NCI-H146 (cell line): ENCODE measurements around the gene TNS1.
"Not testable (repeated sequence)": the region's sequence is repeated elsewhere in the genome, so short reads cannot be mapped to it uniquely, and the experiment has no call there.

Source experiments
- DNase-seq: peaks from one replicate; lab custom pipeline; 2025; lab: John Stamatoyannopoulos, UW

The TNS1 gene

GRCh38 chr2:218029366-218030360, 26.9 kb upstream of the TNS1 start:
- no peak for DNase-seq

GRCh38 chr2:218028562-218029348, 26.0 kb upstream of the TNS1 start:
- DNase-seq = no peak

- no peak for DNase-seq
Measured at GRCh38 chr2:218028189-218028495, 25.3 kb upstream of the TNS1 start.

- no peak for DNase-seq
Measured at GRCh38 chr2:218027426-218028188, 24.8 kb upstream of the TNS1 start.

DNA sequence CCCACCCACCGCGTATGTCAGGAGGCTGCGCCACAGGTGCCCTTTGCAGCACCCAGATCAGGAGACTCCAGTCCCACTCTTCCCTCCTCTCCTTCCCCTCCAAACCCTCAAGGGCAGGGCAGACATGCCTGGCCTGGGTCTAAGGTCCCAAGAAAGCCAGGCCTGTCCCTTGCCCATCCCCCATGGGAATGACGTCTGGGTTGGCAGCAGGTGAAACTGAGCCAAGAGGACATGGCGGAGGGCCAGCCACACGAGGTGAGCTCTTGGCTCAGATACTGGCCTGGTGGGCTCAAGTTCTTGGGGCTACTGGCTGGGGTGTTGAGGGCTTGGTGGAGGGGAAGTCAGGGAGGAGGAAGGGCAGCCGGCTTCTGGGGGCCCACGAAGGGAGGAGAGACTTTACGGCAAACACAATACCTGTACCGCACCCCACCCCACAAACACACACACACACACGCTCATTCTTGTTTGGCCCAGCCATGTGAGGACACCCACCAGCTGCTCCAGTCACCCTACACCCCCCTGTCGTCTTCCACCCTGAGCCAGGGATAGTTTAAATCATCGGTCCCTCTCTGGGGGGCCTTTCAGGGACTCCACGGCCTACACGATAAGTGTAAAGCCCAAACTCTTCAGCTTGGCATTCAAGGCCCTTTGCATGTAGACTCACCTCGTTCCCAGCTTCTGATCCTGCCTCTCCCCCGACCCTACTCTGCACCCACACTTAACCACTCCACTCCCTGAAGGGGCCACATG, 24.1 kb upstream of the TNS1 start:
- no peak for DNase-seq

- DNase-seq = no peak
Measured at GRCh38 chr2:218026244-218026643, 23.4 kb upstream of the TNS1 start.

GRCh38 chr2:218024871-218025270, 22.1 kb upstream of the TNS1 start:
- DNase-seq = no peak

- DNase-seq = no peak
Measured at GRCh38 chr2:218024336-218024735, 21.5 kb upstream of the TNS1 start.

- DNase-seq = no peak
Measured at GRCh38 chr2:218023636-218024035, 20.8 kb upstream of the TNS1 start.

GRCh38 chr2:218022851-218023530, 20.2 kb upstream of the TNS1 start:
- DNase-seq = no peak

- no peak for DNase-seq
Measured at GRCh38 chr2:218022131-218022850, 19.5 kb upstream of the TNS1 start.

- no peak for DNase-seq
Measured at GRCh38 chr2:218021536-218022071, 18.8 kb upstream of the TNS1 start.

DNA sequence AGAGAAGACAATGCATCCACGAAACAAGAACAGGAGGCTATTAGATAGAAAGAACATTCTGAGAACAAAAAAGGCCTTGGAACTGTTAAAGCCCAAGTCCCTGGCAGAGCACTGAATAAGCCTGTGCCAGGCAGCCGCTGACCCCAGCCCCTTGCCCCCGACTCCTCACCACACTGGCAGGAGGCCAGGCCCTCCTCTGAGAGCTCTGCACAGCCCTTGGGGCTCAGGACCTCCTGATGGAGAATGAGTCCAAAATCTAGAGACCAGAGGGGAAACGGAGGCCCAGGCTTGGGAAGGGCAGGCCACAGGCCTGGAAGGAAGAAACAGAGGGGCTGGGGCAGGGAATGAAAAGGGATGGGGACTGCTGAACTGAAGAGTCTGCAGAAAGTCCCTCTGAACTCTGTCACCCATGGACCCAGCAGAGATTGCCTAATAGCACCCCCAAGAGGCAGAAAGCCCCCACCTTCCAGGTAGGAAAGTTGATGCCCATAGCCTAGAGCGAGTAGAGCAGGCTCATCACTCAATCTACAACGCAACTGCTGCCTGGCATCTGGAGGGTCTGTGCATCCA, 18.3 kb upstream of the TNS1 start:
- no peak for DNase-seq

GRCh38 chr2:218020281-218020680, 17.5 kb upstream of the TNS1 start:
- no peak for DNase-seq

GRCh38 chr2:218019411-218020060, 16.7 kb upstream of the TNS1 start:
- no peak for DNase-seq

DNA sequence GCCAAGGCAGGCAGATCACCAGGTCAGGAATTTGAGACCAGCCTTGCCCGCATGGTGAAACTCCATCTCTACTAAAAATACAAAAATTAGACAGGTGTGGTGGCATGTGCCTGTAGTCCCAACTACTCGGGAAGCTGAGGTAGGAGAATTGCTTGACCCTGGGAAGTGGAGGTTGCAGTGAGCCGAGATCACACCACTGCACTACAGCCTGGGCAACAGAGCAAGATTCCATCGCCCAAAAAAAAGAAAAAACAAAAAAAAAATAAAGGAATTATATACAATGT, 16.0 kb upstream of the TNS1 start:
- not testable (repeated sequence) for DNase-seq

DNA sequence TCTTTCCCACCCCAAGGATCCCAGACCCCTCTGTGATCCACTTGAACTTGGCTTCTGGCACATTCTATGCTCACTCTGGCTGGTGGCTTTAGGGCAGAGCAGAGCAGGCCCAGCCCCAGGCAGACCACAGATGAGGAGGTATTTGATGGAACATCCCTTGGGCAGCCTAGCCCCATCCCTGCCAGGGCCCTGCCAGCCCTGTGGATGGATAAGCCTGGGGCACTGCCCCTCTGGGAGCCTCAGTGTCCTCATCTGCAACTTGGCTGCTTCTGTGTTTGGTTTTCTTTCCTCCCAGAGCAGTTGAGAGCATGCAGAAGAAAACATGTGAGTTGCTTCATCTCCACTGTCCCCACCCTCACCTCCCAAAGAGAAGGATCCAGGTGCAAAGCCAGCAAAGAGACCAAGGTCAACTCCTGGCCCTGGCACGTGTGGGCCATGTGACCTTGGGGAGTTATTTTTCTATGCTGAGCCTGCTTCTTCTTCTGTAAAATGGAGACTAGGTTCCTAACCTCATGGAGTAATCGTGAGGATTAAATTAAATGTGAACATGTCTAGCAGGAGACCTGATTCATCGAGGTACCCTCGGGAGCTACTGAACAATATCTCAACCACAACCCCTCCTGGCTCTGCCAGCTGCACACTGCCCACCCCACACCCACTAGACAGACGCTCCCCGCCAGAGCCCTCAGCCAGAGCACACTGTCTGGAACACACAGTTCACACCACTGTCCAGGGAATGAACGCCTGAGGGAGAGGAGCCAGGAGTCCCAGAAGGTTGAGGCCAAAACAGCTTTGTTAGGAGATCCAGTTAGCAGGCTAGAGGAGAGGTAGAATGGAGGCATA, 14.6 kb upstream of the TNS1 start:
- no peak for DNase-seq

- no peak for DNase-seq
Measured at GRCh38 chr2:218016810-218017209, 14.0 kb upstream of the TNS1 start.
